DLD1 (cell line): ENCODE measurements around the gene ODAD3.
"Not testable (repeated sequence)": the region's sequence is repeated elsewhere in the genome, so short reads cannot be mapped to it uniquely, and the experiment has no call there.

ENCODE experiments used
- in situ Hi-C: cut with HindIII; loops from 2 replicates; pipeline ENCODE4 v1.10.0; 2017; ENCODE audit warnings: low sequenced_read_pairs

ODAD3 gene

GRCh38 chr19:11408591-11408990 lies 26.3 kb downstream of the ODAD3 start:
- in situ Hi-C loops: no loop called here

GRCh38 chr19:11406703-11407236 lies 28.2 kb downstream of the ODAD3 start:
- in situ Hi-C loops: not testable (repeated sequence)

GRCh38 chr19:11405846-11406643 lies 28.9 kb downstream of the ODAD3 start:
- in situ Hi-C loops: no loop called here

- in situ Hi-C loops: no loop called here
These were observed 30.2 kb downstream of the ODAD3 start for GRCh38 chr19:11404588-11405222.

GRCh38 chr19:11401808-11402543 lies 32.9 kb downstream of the ODAD3 start:
- in situ Hi-C loops: no loop called here

GRCh38 chr19:11400798-11401197 lies 34.1 kb downstream of the ODAD3 start:
- in situ Hi-C loops: no loop called here

GRCh38 chr19:11399667-11400066 lies 35.3 kb downstream of the ODAD3 start:
- in situ Hi-C loops: no loop called here

GRCh38 chr19:11397089-11397610 lies 37.8 kb downstream of the ODAD3 start:
- in situ Hi-C loops: no loop called here

- in situ Hi-C loops: no loop called here
These were observed 43.8 kb downstream of the ODAD3 start for GRCh38 chr19:11390933-11391680.

GRCh38 chr19:11390359-11390758 lies 44.6 kb downstream of the ODAD3 start:
- in situ Hi-C loops: no loop called here

GRCh38 chr19:11387162-11388034 lies 47.5 kb downstream of the ODAD3 start:
- in situ Hi-C loops: no loop called here

GRCh38 chr19:11384778-11385129 lies 50.2 kb downstream of the ODAD3 start:
- in situ Hi-C loops: no loop called here

- in situ Hi-C loops: no loop called here
These were observed 51.2 kb downstream of the ODAD3 start for GRCh38 chr19:11383706-11384048.

- in situ Hi-C loops: no loop called here
These were observed 51.8 kb downstream of the ODAD3 start for GRCh38 chr19:11382898-11383705.

GRCh38 chr19:11380653-11381537 lies 54.0 kb downstream of the ODAD3 start:
- in situ Hi-C loops: no loop called here

- in situ Hi-C loops: no loop called here
These were observed 55.0 kb downstream of the ODAD3 start for GRCh38 chr19:11379857-11380350.

- in situ Hi-C loops: not testable (repeated sequence)
These were observed 55.6 kb downstream of the ODAD3 start for GRCh38 chr19:11379269-11379845.
